Trophoblast cell (in vitro differentiated cells and primary cell): ENCODE measurements around the gene PTPRU.

ENCODE experiments used
- DNase-seq, 2 donors: peaks; one replicate each; pipeline ENCODE4 v3.0.0-alpha.2; 2016
- H2AFZ ChIP-seq: 2 replicates; pipeline ENCODE4 v1.6.1; 2013; ENCODE audit warnings: low read length, moderate library complexity, mild to moderate bottlenecking; ENCODE audit not compliant: insufficient read depth, poor library complexity
- H2AK5ac ChIP-seq: 2 replicates; pipeline ENCODE4 v1.6.1; 2013; ENCODE audit warnings: mild to moderate bottlenecking, low read length
- H2BK120ac ChIP-seq: 2 replicates; pipeline ENCODE4 v1.6.1; 2013; ENCODE audit warnings: low read length, mild to moderate bottlenecking, moderate library complexity; ENCODE audit not compliant: insufficient read depth, poor library complexity
- H2BK12ac ChIP-seq: 2 replicates; pipeline ENCODE4 v1.6.1; 2013; ENCODE audit warnings: mild to moderate bottlenecking, low read length, moderate library complexity
- H2BK5ac ChIP-seq: 2 replicates; pipeline ENCODE4 v1.6.1; 2013; ENCODE audit warnings: low read length, low read depth, moderate library complexity, mild to moderate bottlenecking; ENCODE audit not compliant: poor library complexity
- H3K14ac ChIP-seq: 2 replicates; pipeline ENCODE4 v1.6.1; 2013; ENCODE audit warnings: mild to moderate bottlenecking, low read length
- H3K18ac ChIP-seq: 2 replicates; pipeline ENCODE4 v1.6.1; 2013; ENCODE audit warnings: mild to moderate bottlenecking, low read length
- H3K23ac ChIP-seq: 2 replicates; pipeline ENCODE4 v1.6.1; 2013; ENCODE audit warnings: low read length
- H3K27ac ChIP-seq: 2 replicates; pipeline ENCODE4 v1.5.1; 2013; ENCODE audit warnings: low read depth, mild to moderate bottlenecking, inconsistent platforms, low read length, moderate library complexity
- H3K27me3 ChIP-seq: 2 replicates; pipeline ENCODE4 v1.6.1; 2013; ENCODE audit warnings: inconsistent platforms, mild to moderate bottlenecking, low read length, moderate library complexity; ENCODE audit not compliant: insufficient read depth
- H3K36me3 ChIP-seq, 2 experiments: 1 replicate in 1 of 2; 2 replicates in 1 of 2; pipeline ENCODE4 v1.6.1; 2013; ENCODE audit warnings: low read length in 2 of 2, mild to moderate bottlenecking in 2 of 2, moderate library complexity in 1 of 2; ENCODE audit not compliant: insufficient read depth in 2 of 2, control insufficient read depth in 1 of 2
- H3K4ac ChIP-seq: 2 replicates; pipeline ENCODE4 v1.6.1; 2013; ENCODE audit warnings: low read depth, mild to moderate bottlenecking, low read length, moderate library complexity
- H3K4me1 ChIP-seq, 2 experiments: 1 replicate in 1 of 2; 2 replicates in 1 of 2; pipeline ENCODE4 v1.6.1; 2013; ENCODE audit warnings: low read length in 2 of 2, mild to moderate bottlenecking in 2 of 2, moderate library complexity in 1 of 2; ENCODE audit not compliant: insufficient read depth in 2 of 2, control insufficient read depth in 1 of 2
- H3K4me2 ChIP-seq: 2 replicates; pipeline ENCODE4 v1.6.1; 2013; ENCODE audit warnings: inconsistent platforms, mild to moderate bottlenecking, low read length, moderate library complexity
- H3K4me3 ChIP-seq: 2 replicates; pipeline ENCODE4 v1.5.1; 2013; ENCODE audit warnings: mild to moderate bottlenecking, low read depth, low read length, inconsistent platforms
- H3K79me1 ChIP-seq: one replicate; pipeline ENCODE4 v1.6.1; 2013; ENCODE audit warnings: low read length
- H3K79me2 ChIP-seq: 2 replicates; pipeline ENCODE4 v1.6.1; 2013; ENCODE audit warnings: low read length, mild to moderate bottlenecking; ENCODE audit not compliant: control insufficient read depth, insufficient read depth, poor library complexity
- H3K9ac ChIP-seq: 2 replicates; pipeline ENCODE4 v1.6.1; 2013; ENCODE audit warnings: mild to moderate bottlenecking, low read length
- H3K9me3 ChIP-seq: 2 replicates; pipeline ENCODE4 v1.6.1; 2013; ENCODE audit warnings: low read depth, mild to moderate bottlenecking, control low read depth, inconsistent platforms, low read length; ENCODE audit not compliant: insufficient read depth
- H4K12ac ChIP-seq: 2 replicates; pipeline ENCODE4 v1.6.1; 2013; ENCODE audit warnings: low read depth, mild to moderate bottlenecking, low read length, moderate library complexity
- H4K8ac ChIP-seq: 2 replicates; pipeline ENCODE4 v1.6.1; 2013; ENCODE audit warnings: low read depth, mild to moderate bottlenecking, low read length, moderate library complexity
- H4K91ac ChIP-seq: one replicate; pipeline ENCODE4 v1.6.1; 2013; ENCODE audit warnings: low read depth, mild to moderate bottlenecking, low read length, moderate library complexity
- WGBS: extraction: QIAGEN DNeasy Blood & Tissue Kit; methylation state at CpG from one replicate; pipeline ENCODE4 v1.1.7; 2013; ENCODE audit warnings: missing lambda C conversion rate; ENCODE audit not compliant: insufficient read length, insufficient coverage; ENCODE audit errors: extremely low coverage; 5-methylcytosine and 5-hydroxymethylcytosine counted together

Gene PTPRU

GRCh38 chr1:29239142-29239541 lies 2.8 kb downstream of the PTPRU start:
- Histone ChIP-seq H3K14ac (no peak overlapping the region), H2BK120ac (no peak overlapping the region), H3K27me3 (no peaks in the 10 kb centered on the region), H2BK5ac (no peak overlapping the region), H3K4me2 (no peak overlapping the region), H2AFZ (no peak overlapping the region), H3K9me3 (peaks cover 3% of the 10 kb centered on the region), H4K12ac (no peak overlapping the region), H3K27ac (peak overlapping the region; percentile 78), H3K9ac (no peak overlapping the region), H2AK5ac (no peak overlapping the region), H3K4me3 (no peak overlapping the region), H3K4me1 (peaks cover 31 to 41% of the 10 kb centered on the region in 2 experiments), H2BK12ac (no peak overlapping the region), H3K4ac (no peak overlapping the region), H3K79me2 (peaks cover 12% of the 10 kb centered on the region), H3K36me3 (no peaks in the 10 kb centered on the region), H3K23ac (no peak overlapping the region), H3K18ac (no peak overlapping the region), H4K91ac (no peak overlapping the region), H3K79me1 (peaks cover 26% of the 10 kb centered on the region), H4K8ac (no peak overlapping the region)
- DNase-seq: peak; percentile 76 to 95
- WGBS: no CpG with 5 or more reads among the region's 7 CpGs

GRCh38 chr1:29240400-29240837 lies 4.1 kb downstream of the PTPRU start:
- Histone ChIP-seq H4K12ac (no peak overlapping the region), H2BK120ac (peak overlapping the region; percentile 69), H2BK5ac (no peak overlapping the region), H3K9ac (no peak overlapping the region), H3K18ac (no peak overlapping the region), H3K79me1 (peaks cover 30% of the 10 kb centered on the region), H3K4me1 (peaks cover 40 to 53% of the 10 kb centered on the region in 2 experiments), H3K27ac (no peak overlapping the region), H2BK12ac (peak overlapping the region; percentile 33), H3K9me3 (peaks cover 3% of the 10 kb centered on the region), H3K4ac (peak overlapping the region; percentile 70), H4K91ac (peak overlapping the region; percentile 80), H3K14ac (no peak overlapping the region), H2AFZ (no peak overlapping the region), H3K4me2 (no peak overlapping the region), H4K8ac (peak overlapping the region; percentile 45), H3K23ac (no peak overlapping the region), H2AK5ac (peak overlapping the region; percentile 56), H3K27me3 (no peaks in the 10 kb centered on the region), H3K4me3 (no peak overlapping the region), H3K79me2 (peaks cover 16% of the 10 kb centered on the region), H3K36me3 (no peaks in the 10 kb centered on the region)
- no peak for DNase-seq
- no CpG with 5 or more reads among the region's 4 CpGs for WGBS

GRCh38 chr1:29240986-29241385 lies 4.7 kb downstream of the PTPRU start:
- H4K8ac ChIP-seq: no peak overlapping the region
- H3K4me2 ChIP-seq: no peak overlapping the region
- DNase-seq: peak; percentile 34 to 54
- peaks cover 41 to 57% of the 10 kb centered on the region in 2 experiments for H3K4me1 ChIP-seq
- H2AFZ ChIP-seq: no peak overlapping the region
- no peak overlapping the region for H3K9ac ChIP-seq
- H3K14ac ChIP-seq: peak overlapping the region; percentile 16
- peaks cover 3% of the 10 kb centered on the region for H3K9me3 ChIP-seq
- peaks cover 30% of the 10 kb centered on the region for H3K79me1 ChIP-seq
- H4K91ac ChIP-seq: peak overlapping the region; percentile 70
- peaks cover 17% of the 10 kb centered on the region for H3K79me2 ChIP-seq
- H2BK12ac ChIP-seq: peak overlapping the region; percentile 26
- peak overlapping the region; percentile 78 for H3K4ac ChIP-seq
- H3K4me3 ChIP-seq: no peak overlapping the region
- no peak overlapping the region for H3K18ac ChIP-seq
- no peak overlapping the region for H2BK5ac ChIP-seq
- H2AK5ac ChIP-seq: peak overlapping the region; percentile 36
- H2BK120ac ChIP-seq: peak overlapping the region; percentile 1
- H3K36me3 ChIP-seq: no peaks in the 10 kb centered on the region
- H3K27ac ChIP-seq: no peak overlapping the region
- H3K23ac ChIP-seq: no peak overlapping the region
- H3K27me3 ChIP-seq: no peaks in the 10 kb centered on the region
- no peak overlapping the region for H4K12ac ChIP-seq
- WGBS: no CpG with 5 or more reads among the region's 2 CpGs

GRCh38 chr1:29243023-29243870 lies 6.9 kb downstream of the PTPRU start:
- Histone ChIP-seq H3K36me3 (no peaks in the 10 kb centered on the region), H2BK120ac (no peak overlapping the region), H4K8ac (no peak overlapping the region), H3K4me3 (no peak overlapping the region), H4K12ac (no peak overlapping the region), H3K9ac (no peak overlapping the region), H3K14ac (no peak overlapping the region), H2AFZ (no peak overlapping the region), H3K4me2 (no peak overlapping the region), H3K9me3 (no peaks in the 10 kb centered on the region), H3K27me3 (no peaks in the 10 kb centered on the region), H3K4ac (peak overlapping the region; percentile 16), H2AK5ac (no peak overlapping the region), H4K91ac (peak overlapping the region; percentile 12), H3K18ac (no peak overlapping the region), H3K79me1 (peaks cover 19% of the 10 kb centered on the region), H3K4me1 (peaks cover 48 to 59% of the 10 kb centered on the region in 2 experiments), H3K27ac (no peak overlapping the region), H2BK5ac (no peak overlapping the region), H2BK12ac (no peak overlapping the region), H3K79me2 (peaks cover 10% of the 10 kb centered on the region), H3K23ac (no peak overlapping the region)
- DNase-seq: no peak
- no CpG with 5 or more reads among the region's 16 CpGs for WGBS
